ENCODE measurements around the gene IMPA2. TPM values are rescaled to one million over a fixed set of nuclear protein-coding genes. Genes with fewer than 3 reads are reported as not detected.
A peak's percentile ranks its signal among the peaks of the same experiment; 100 is the strongest.

Gene IMPA2
- total RNA-seq, 6 experiments from 2014 or later: 32.3 to 51.1 (median 45.7) TPM

DNA sequence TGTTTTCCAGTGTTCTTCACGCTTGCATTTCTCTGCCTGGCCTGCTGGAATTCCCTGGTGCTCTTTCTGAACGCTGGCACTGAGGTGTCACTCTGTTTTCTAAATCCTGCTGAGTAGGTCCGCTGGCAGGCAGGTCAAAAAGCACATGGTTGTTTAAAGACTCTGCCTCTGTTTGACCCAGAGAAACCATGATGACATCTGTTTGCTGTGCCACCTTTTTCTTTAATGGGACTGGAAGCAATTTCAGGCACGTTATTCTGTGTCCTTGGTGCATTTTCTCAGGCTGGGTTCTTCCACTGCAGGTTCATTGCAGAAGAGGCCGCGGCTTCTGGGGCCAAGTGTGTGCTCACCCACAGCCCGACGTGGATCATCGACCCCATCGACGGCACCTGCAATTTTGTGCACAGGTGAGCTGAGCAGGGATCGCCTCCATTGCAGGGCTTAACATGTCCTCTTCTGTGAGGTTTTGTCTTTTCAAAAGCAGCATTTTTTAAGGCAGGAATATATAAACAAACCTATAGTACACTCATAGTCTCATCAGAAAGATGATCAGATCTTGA, 28.4 kb downstream of the IMPA2 start:
- ATAC-seq (peak in 2 of 4 donors; percentile 35 to 53), DNase-seq (peak in 1 of 3 donors; percentile 73)
- H3K36me3 ChIP-seq: peaks cover 0 to 3% (median 1%) of the 10 kb centered on the region in 4 donors
- H3K4me3 ChIP-seq: no peak overlapping the region
- intact Hi-C loops (cut with DNase I): no loop called here
- no peak for TF ChIP-seq POLR2A (IDR thresholded peaks at IDR 0.05)
- TF ChIP-seq, protein P1, sequence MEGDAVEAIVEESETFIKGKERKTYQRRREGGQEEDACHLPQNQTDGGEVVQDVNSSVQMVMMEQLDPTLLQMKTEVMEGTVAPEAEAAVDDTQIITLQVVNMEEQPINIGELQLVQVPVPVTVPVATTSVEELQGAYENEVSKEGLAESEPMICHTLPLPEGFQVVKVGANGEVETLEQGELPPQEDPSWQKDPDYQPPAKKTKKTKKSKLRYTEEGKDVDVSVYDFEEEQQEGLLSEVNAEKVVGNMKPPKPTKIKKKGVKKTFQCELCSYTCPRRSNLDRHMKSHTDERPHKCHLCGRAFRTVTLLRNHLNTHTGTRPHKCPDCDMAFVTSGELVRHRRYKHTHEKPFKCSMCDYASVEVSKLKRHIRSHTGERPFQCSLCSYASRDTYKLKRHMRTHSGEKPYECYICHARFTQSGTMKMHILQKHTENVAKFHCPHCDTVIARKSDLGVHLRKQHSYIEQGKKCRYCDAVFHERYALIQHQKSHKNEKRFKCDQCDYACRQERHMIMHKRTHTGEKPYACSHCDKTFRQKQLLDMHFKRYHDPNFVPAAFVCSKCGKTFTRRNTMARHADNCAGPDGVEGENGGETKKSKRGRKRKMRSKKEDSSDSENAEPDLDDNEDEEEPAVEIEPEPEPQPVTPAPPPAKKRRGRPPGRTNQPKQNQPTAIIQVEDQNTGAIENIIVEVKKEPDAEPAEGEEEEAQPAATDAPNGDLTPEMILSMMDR (IDR thresholded peaks at IDR 0.05): peak in 1 of 4 donors; percentile 4
- WGBS (ENCODE audit: insufficient coverage, low coverage, low lambda C conversion rate, missing lambda C conversion rate): 35% methylated on average over 11 of the region's 12 CpGs
- no peaks in the 10 kb centered on the region for H3K27me3 ChIP-seq
- peak overlapping the region in 1 of 3 donors; percentile 72 for H3K27ac ChIP-seq
- peaks cover 0 to 53% (median 16%) of the 10 kb centered on the region in 4 donors for H3K4me1 ChIP-seq
- no peaks in the 10 kb centered on the region for H3K9me3 ChIP-seq

DNA sequence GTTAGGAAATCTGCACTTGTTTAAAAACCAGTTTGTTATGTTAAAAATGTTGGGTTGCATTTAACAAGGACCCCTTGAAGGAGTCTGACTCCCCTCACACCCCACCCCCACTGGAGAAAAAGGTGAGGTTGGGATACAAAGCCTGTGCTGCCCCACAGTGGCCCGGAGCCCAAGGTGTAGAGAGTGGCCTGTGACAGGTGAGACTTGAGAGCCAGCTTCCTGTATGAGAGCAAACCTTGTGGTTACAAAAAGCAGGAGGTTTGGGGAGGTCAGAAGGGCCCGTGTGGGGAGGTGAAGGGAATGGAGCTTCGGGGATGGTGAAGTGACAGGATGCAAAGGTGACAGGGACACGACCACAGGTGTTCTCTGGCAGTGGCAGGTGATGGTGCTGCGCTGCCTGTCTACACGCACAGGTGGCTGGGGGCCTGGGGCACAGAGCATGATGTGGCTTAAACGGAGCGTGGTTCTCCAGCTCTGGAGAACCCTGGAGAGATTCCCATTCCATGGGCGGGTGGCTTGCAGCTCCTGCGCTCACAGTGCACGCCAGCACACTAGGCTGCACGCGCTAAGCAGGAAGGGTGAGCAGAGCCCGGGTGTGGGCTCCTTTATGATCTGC, 29.0 kb downstream of the IMPA2 start:
- Histone ChIP-seq H3K27me3 (no peaks in the 10 kb centered on the region), H3K4me1 (peaks cover 0 to 60% (median 19%) of the 10 kb centered on the region in 4 donors), H3K36me3 (peaks cover 0 to 3% (median 0%) of the 10 kb centered on the region in 4 donors), H3K9me3 (no peaks in the 10 kb centered on the region), H3K27ac (peak overlapping the region in 1 of 3 donors; percentile 72), H3K4me3 (no peak overlapping the region)
- WGBS (ENCODE audit: insufficient coverage, low coverage, low lambda C conversion rate, missing lambda C conversion rate): 67% methylated on average over 1 of the region's 14 CpGs
- DNase-seq: no peak
- TF ChIP-seq POLR2A (IDR thresholded peaks at IDR 0.05): no peak
- TF ChIP-seq, protein P1 (IDR thresholded peaks at IDR 0.05): peak in 1 of 4 donors; percentile 5
- ATAC-seq: no peak
- intact Hi-C loops (cut with DNase I): no loop called here

DNA sequence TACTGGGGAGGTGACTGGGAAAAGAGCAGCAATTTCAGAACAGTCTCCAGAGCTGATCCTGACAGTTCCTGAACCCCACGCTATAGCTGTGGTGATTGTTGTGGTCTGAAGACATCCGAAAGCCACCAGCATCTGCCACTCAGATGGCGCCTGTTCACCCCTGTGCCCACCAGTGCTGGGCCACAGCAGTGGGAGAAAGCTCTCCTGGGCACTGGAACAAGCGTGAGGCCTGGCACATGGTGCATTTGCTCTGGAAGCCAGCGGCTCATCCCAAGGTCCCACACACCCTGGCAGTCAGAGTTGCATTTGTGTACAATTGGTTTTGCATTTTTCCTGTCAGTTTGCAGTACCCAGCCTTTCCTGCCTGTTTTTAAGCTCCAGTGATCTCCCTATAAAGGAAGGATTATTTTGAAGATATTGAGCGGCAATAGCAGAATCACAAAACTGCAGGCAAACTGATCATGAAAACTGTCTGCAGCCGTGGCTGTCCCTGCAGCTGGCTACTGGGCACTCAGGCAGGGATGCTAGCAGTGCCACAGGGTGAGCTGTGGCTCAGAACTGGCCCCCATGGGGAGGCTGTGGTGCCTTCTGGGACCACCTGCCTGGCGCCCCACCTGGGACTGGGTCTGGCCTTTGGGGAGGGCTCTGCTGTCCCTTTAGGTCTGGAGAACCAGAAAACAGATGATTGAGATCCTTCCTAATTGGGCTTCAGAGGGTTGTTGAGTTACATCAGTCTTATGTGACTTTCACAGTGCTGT, 30.1 kb downstream of the IMPA2 start:
- TF ChIP-seq POLR2A (IDR thresholded peaks at IDR 0.05): no peak
- TF ChIP-seq, protein P1 (IDR thresholded peaks at IDR 0.05): no peak
- Histone ChIP-seq H3K27ac (peak overlapping the region in 2 of 3 donors; percentile 44 to 52), H3K36me3 (peaks cover 0 to 3% (median 0%) of the 10 kb centered on the region in 4 donors), H3K9me3 (no peaks in the 10 kb centered on the region), H3K27me3 (no peaks in the 10 kb centered on the region), H3K4me1 (peaks cover 0 to 70% (median 24%) of the 10 kb centered on the region in 4 donors), H3K4me3 (no peak overlapping the region)
- ATAC-seq (peak in 3 of 4 donors; percentile 4 to 40 (median 5)), DNase-seq (peak in 1 of 3 donors; percentile 69)
- WGBS (ENCODE audit: insufficient coverage, low coverage, low lambda C conversion rate, missing lambda C conversion rate): 34% methylated on average over 4 of the region's 8 CpGs
- intact Hi-C loops (cut with DNase I): no loop called here

DNA sequence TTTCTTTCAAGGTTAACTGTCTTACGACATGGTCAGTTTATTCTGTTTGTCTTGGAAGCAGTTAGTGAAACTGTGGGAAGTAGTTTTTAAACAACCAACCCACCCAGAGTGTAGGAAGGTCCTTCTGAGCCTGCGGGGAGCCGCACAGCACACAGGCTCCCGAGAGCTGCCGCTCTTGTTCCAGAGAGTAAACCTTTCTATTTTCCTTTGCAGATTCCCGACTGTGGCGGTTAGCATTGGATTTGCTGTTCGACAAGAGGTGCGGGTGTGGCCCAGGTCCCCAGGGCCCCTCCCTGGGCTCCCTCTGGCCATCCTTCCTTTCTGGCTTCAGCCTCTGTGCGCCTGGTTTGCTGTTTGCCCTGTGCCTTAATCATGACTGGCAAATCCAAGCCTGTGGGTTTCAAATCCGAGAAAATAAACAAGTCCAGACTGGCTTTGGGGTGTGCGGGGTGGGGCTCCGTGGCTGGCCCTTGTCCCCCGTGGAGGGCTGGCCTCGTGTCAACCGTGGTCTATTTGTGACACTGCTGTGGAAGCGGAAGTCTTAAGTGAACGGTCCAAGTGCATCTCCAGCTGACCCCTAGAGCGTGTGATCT, 30.7 kb downstream of the IMPA2 start:
- DNase-seq (no peak), ATAC-seq (peak in 2 of 4 donors; percentile 4 to 12)
- WGBS (ENCODE audit: insufficient coverage, low coverage, low lambda C conversion rate, missing lambda C conversion rate): 42% methylated on average over 16 of the region's 19 CpGs
- Histone ChIP-seq H3K36me3 (peaks cover 0 to 3% (median 0%) of the 10 kb centered on the region in 4 donors), H3K4me1 (peaks cover 0 to 73% (median 27%) of the 10 kb centered on the region in 4 donors), H3K4me3 (no peak overlapping the region), H3K27me3 (no peaks in the 10 kb centered on the region), H3K27ac (peak overlapping the region in 2 of 3 donors; percentile 44 to 52), H3K9me3 (no peaks in the 10 kb centered on the region)
- TF ChIP-seq, protein P1 (IDR thresholded peaks at IDR 0.05): no peak
- no peak for TF ChIP-seq POLR2A (IDR thresholded peaks at IDR 0.05)
- intact Hi-C loops (cut with DNase I): no loop called here

All from right lobe of liver (tissue), 6 donors.